K562 (cell line): ENCODE results near the gene MYO10. TPM values are rescaled to one million over a fixed set of nuclear protein-coding genes. Genes with fewer than 3 reads are reported as not detected.

Experiments
- ATAC-seq: fragments of 200-7000 bp; cut with Tn5 transposase; 3 replicates; pipeline ENCODE4 v1.9.1; 2020; ENCODE audit warnings: moderate library complexity
- BruUV-seq: library from RNA; stranded (reverse); fragments of 400-500 nt; replicated peaks from 2 replicates; lab custom pipeline; 2021; lab: Mats Ljungman, UMichigan
- CTCF ChIA-PET: fragments of 300-600 bp; formaldehyde crosslinking; extraction: SDS; loops from one replicate; lab custom pipeline; 2021; ENCODE audit warnings: low intra/inter-chr PET ratio; lab: Yijun Ruan, JAX
- POLR2A ChIA-PET: fragments of 300-600, 350-650 bp; sonication (Branson Sonifier 250); formaldehyde crosslinking; extraction: SDS; loops from one replicate; lab custom pipeline; 2021; ENCODE audit warnings: antibody characterized with exemption, inconsistent platforms; lab: Yijun Ruan, JAX
- DNase-seq, 4 experiments: peaks; one replicate each; pipeline versions ENCODE4 v3.0.0 to v3.0.0-alpha.2; 2011 to 2018; ENCODE audit warnings: low spot score in 3 of 4, mixed read lengths in 3 of 4; ENCODE audit errors: extremely low read depth in 1 of 4
- FAIRE-seq: peaks from 2 replicates; lab custom pipeline; 2011; peaks lifted over from hg19 to GRCh38; lab: Jason Lieb, UNC
- H2AFZ ChIP-seq: 2 replicates; pipeline ENCODE4 v1.6.0; 2011; ENCODE audit warnings: low read depth, low read length, control low read depth, inconsistent platforms
- H3K27ac ChIP-seq: fragments of 200-600 bp; 3 replicates; pipeline ENCODE4 v1.8.0; 2011; ENCODE audit warnings: low read depth, mild to moderate bottlenecking, control low read depth, inconsistent platforms, low read length, moderate library complexity, mixed read lengths; ENCODE audit errors: extremely low read depth
- H3K27me3 ChIP-seq, 2 experiments: fragments of 300-600 bp in 1 of 2; 2 replicates in 1 of 2; 3 replicates in 1 of 2; pipeline versions ENCODE4 v1.6.0 to v1.8.0; 2011; ENCODE audit warnings: inconsistent platforms in 2 of 2, low read length in 2 of 2, mild to moderate bottlenecking in 1 of 2, mixed read lengths in 1 of 2, moderate library complexity in 1 of 2; ENCODE audit not compliant: control insufficient read depth in 2 of 2, insufficient read depth in 2 of 2
- H3K36me3 ChIP-seq: fragments of 300-600 bp; 3 replicates; pipeline ENCODE4 v1.8.0; 2011; ENCODE audit warnings: mild to moderate bottlenecking, low read length, inconsistent platforms; ENCODE audit not compliant: control insufficient read depth, insufficient read depth
- H3K4me1 ChIP-seq, 2 experiments: fragments of 200-600 bp in 1 of 2; replicated peaks in 1 of 2; 2 replicates in 1 of 2; 3 replicates in 1 of 2; pipeline versions ENCODE4 v1.5.1 to v1.8.0; 2011; ENCODE audit warnings: inconsistent platforms in 2 of 2, low read length in 2 of 2, mild to moderate bottlenecking in 1 of 2, mixed read lengths in 1 of 2, moderate library complexity in 1 of 2; ENCODE audit not compliant: control insufficient read depth in 2 of 2, insufficient read depth in 2 of 2
- H3K4me2 ChIP-seq: 2 replicates; pipeline ENCODE4 v1.6.1; 2011; ENCODE audit warnings: low read length, control low read depth, inconsistent platforms, mixed read lengths; ENCODE audit not compliant: insufficient read depth
- H3K4me3 ChIP-seq: fragments of 200-600 bp; sonication (generic), shearing (Covaris generic); 2 replicates; pipeline ENCODE4 v1.5.1; 2016; ENCODE audit warnings: control low read depth, inconsistent platforms
- H3K79me2 ChIP-seq: fragments of 200-600 bp; 3 replicates; pipeline ENCODE4 v1.8.0; 2011; ENCODE audit warnings: low read length, inconsistent platforms; ENCODE audit not compliant: control insufficient read depth, insufficient read depth
- H3K9ac ChIP-seq, 2 experiments: 2 replicates each; pipeline versions ENCODE4 v1.6.0 to v1.6.1; 2011; ENCODE audit warnings: low read depth in 2 of 2, low read length in 2 of 2, control low read depth in 1 of 2, inconsistent platforms in 1 of 2, mild to moderate bottlenecking in 1 of 2, mixed read lengths in 1 of 2; ENCODE audit not compliant: insufficient read depth in 1 of 2
- H3K9me1 ChIP-seq: one replicate; pipeline ENCODE4 v1.6.0; 2011; ENCODE audit warnings: inconsistent platforms, mild to moderate bottlenecking, low read length, moderate library complexity; ENCODE audit not compliant: control insufficient read depth, insufficient read depth
- H3K9me3 ChIP-seq: replicated peaks from 2 replicates; pipeline ENCODE4 v1.5.1; 2011; ENCODE audit warnings: low read depth, low read length, inconsistent platforms; ENCODE audit not compliant: control insufficient read depth, insufficient read depth
- H4K20me1 ChIP-seq: replicated peaks from 2 replicates; pipeline ENCODE4 v1.6.1; 2011; ENCODE audit warnings: low read length, inconsistent platforms, mixed read lengths; ENCODE audit not compliant: control insufficient read depth, insufficient read depth
- ARID2 ChIP-seq: fragments of 450-650 bp; IDR thresholded peaks from 2 replicates; pipeline ENCODE4 v1.6.1; 2017; ENCODE audit warnings: antibody characterized with exemption, mild to moderate bottlenecking
- CBX8 ChIP-seq: fragments of 200-600 bp; sonication (generic); IDR thresholded peaks from 2 replicates; pipeline ENCODE4 v1.6.1; 2012; ENCODE audit warnings: borderline replicate concordance, mixed run types, low read depth, mild to moderate bottlenecking, moderate library complexity, mixed read lengths, low read length, control low read depth, inconsistent platforms; ENCODE audit not compliant: poor library complexity, severe bottlenecking; ENCODE audit errors: extremely low read depth
- HOXB6 ChIP-seq: fragments of 250-450 bp; sonication (Bioruptor Pico); IDR thresholded peaks from 2 replicates; pipeline ENCODE4 v1.5.1; 2022; ENCODE audit warnings: mild to moderate bottlenecking, borderline replicate concordance
- RBFOX2 ChIP-seq: fragments of 200-400 bp; formaldehyde crosslinking; IDR thresholded peaks from 2 replicates; pipeline ENCODE4 v1.6.1; 2017; ENCODE audit warnings: low read depth, mild to moderate bottlenecking, low read length, moderate library complexity
- SAFB2 ChIP-seq: fragments of 200-400 bp; formaldehyde crosslinking; IDR thresholded peaks from 2 replicates; pipeline ENCODE4 v1.6.1; 2018; ENCODE audit warnings: borderline replicate concordance, low read length, low read depth, moderate library complexity; ENCODE audit not compliant: severe bottlenecking
- SOX6 ChIP-seq: fragments of 450-650 bp; IDR thresholded peaks from 2 replicates; pipeline ENCODE4 v1.6.1; 2014; ENCODE audit warnings: mild to moderate bottlenecking
- TCF7 ChIP-seq: sonication (generic); IDR thresholded peaks from 2 replicates; pipeline ENCODE4 v1.6.1; 2016; ENCODE audit warnings: antibody characterized with exemption, borderline replicate concordance
- ZFP36 ChIP-seq: fragments of 150-350 bp; IDR thresholded peaks from 2 replicates; pipeline ENCODE4 v1.6.1; 2018; ENCODE audit warnings: low read length, low read depth; ENCODE audit not compliant: partially characterized antibody
- ZNF311 ChIP-seq: fragments of 250-450 bp; sonication (Bioruptor Pico); IDR thresholded peaks from 2 replicates; pipeline ENCODE4 v1.4.0; 2020; ENCODE audit warnings: mild to moderate bottlenecking, moderate library complexity
- ZNF561 ChIP-seq: fragments of 450-650 bp; formaldehyde crosslinking; conservative IDR thresholded peaks from 2 replicates; pipeline ENCODE4 v1.4.0; 2020; ENCODE audit warnings: mild to moderate bottlenecking, moderate library complexity
- WGBS: fragments of 100-300 bp; shearing (Covaris generic); methylation state at CpG from one replicate; pipeline ENCODE4 v1.1.6; 2016; ENCODE audit warnings: low coverage, mixed read lengths; ENCODE audit not compliant: insufficient coverage; ENCODE audit errors: missing lambda C conversion rate; 5-methylcytosine and 5-hydroxymethylcytosine counted together
- in situ Hi-C: fragments of 300-500 bp; cut with MboI; formaldehyde crosslinking; loops from 4 replicates; pipeline ENCODE4 v1.15.0; 2018; ENCODE audit warnings: inconsistent platforms, mixed read lengths
- intact Hi-C: fragments of 100-400 bp; cut with micrococcal nuclease; formaldehyde crosslinking; loops from 2 replicates; pipeline ENCODE4 v1.14.2; 2022
- polyA plus RNA-seq, 8 experiments: library from polyadenylated mRNA; depleted of rRNA in 4 of 8; stranded (reverse) in 5 of 8; unstranded in 3 of 8; fragments of >200 nt; fragmentation: Nextera tagmentation in 2 of 8; fragmentation: Illumina TruSeq in 1 of 8; extraction: Ambion mirVana in 2 of 8; extraction: Trizol in 1 of 8; gene quantifications; 2 replicates each; pipeline versions ENCODE4 v1.2.1 to v1.2.3, GENCODE V29; 2011 to 2014; ENCODE audit warnings: inconsistent platforms in 1 of 8, missing spikeins in 1 of 8
- small RNA-seq: library from RNA; depleted of rRNA; stranded (forward); fragments of <200 nt; gene quantifications from one replicate; pipeline ENCODE3, GENCODE V24; 2014
- total RNA-seq, 7 experiments: library from RNA; depleted of rRNA in 6 of 7; stranded (reverse); fragments of >200 nt in 6 of 7; fragmentation: Illumina TruSeq in 2 of 7; extraction: Trizol in 2 of 7; gene quantifications; 2 replicates each; pipeline versions ENCODE4 v1.2.1 to v1.2.3, GENCODE V29; 2011 to 2021; ENCODE audit warnings: low replicate concordance in 1 of 7

MYO10 gene
- total and polyA plus RNA-seq, 9 of the 15 experiments (the other 6 are each of a cell fraction or from before 2014, with no cell fraction given) = 0.04 to 0.24 TPM; not detected in 7

DNA sequence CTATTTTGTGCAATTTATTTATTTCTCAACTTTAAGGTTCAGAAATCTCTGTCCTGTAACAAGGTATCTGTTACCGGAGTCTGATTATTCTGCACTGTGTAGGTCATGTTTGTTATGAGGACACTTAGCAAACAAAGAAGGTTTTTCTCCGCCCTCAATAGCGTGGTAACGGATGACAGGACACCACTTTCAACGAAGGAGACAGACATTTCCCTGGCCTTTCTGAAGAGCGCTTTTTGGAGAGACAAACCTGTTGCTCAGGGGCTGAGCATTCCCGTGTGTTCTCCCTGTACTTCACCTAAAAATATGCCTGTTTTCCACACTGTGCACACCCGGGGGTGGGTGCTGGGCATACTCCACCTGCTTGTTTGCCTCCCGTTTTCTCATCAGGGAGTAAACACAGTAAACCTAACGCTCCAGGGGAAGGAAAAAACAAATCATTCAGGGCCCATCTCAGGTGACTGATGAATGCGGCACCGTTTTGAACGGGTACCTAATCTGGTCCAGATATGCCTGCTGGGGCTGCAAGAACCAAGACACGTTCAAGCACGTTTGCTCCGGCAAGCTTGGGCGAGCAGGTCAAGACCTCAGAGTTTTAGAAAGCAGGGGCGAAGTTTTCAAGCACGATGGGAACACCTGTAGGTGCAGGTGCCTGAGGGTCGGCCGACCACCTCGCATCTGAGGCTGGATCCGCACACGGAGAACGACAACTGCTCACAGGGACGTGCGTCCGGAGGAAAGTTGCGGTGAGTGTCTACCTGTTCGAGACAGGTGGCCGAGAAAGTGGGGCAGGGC is 320.1 kb downstream of the MYO10 start (continued):
- no peak for TF ChIP-seq SAFB2

DNA sequence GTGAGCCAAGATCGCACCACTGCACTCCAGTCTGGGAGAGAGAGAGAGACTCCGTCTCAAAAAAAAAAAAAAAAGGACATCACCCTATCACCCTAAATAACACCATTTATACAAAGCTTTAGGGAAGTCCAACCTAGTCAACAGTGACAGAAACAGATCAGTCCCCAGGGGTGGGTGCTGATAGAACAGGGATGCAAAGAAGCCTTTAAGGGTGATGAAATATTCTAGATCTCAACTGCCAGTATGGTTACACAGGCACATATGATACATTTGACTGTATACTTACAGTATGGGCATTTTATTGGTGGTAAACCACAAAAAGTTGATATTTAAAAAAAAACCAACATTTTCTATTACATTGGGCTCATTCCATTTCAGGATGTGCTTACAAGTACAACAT is 324.1 kb downstream of the MYO10 start:
- CTCF ChIA-PET = no interaction called here
- in situ Hi-C loops (no loop called here), intact Hi-C loops (no loop called here)
- POLR2A ChIA-PET = no interaction called here
- H3K4me2 ChIP-seq = no peak overlapping the region
- no TSS peak for BruUV-seq
- DNase-seq (no peak), FAIRE-seq (no peak), ATAC-seq (no peak)
- H3K4me1 ChIP-seq = peaks cover 0 to 8% of the 10 kb centered on the region in 2 experiments; a peak in 1 of 5 replicates
- no peak for TF ChIP-seq HOXB6 (CRISPR knock-in tag)
- TF ChIP-seq ARID2 = no peak
- TF ChIP-seq TCF7 = no peak
- TF ChIP-seq RBFOX2 = no peak
- no peak for TF ChIP-seq CBX8
- no peak for TF ChIP-seq SOX6
- no peak for TF ChIP-seq ZFP36
- no peak for TF ChIP-seq ZNF561
- no peak for TF ChIP-seq ZNF311 (CRISPR knock-in tag)
- no peak overlapping the region for H3K27ac ChIP-seq
- no peak overlapping the region for H3K9ac ChIP-seq
- no peaks in the 10 kb centered on the region for H3K9me3 ChIP-seq
- H3K79me2 ChIP-seq = no peaks in the 10 kb centered on the region
- WGBS = 0% methylated on average over 1 of the region's 2 CpGs
- no peak overlapping the region for H3K4me3 ChIP-seq
- no peaks in the 10 kb centered on the region for H3K9me1 ChIP-seq
- H3K36me3 ChIP-seq = no peaks in the 10 kb centered on the region
- H2AFZ ChIP-seq = no peak overlapping the region
- H3K27me3 ChIP-seq = peaks cover 14 to 17% of the 10 kb centered on the region in 2 experiments; a peak in 4 of 5 replicates
- H4K20me1 ChIP-seq = no peaks in the 10 kb centered on the region

Small RNAs within 50 kb of the gene (small RNA-seq; reads per million reads assigned to genes)
- gene RF00019 = not detected
- gene RNA5SP179 = 0.62 reads per million, percentile 35 among the genes with 10 or more reads in this experiment
- gene RNU6-660P = not detected
